BE2C (cell line): Measurements from ENCODE around the gene RNF39.

Source experiments
- DNase-seq: peaks from one replicate; pipeline ENCODE4 v3.0.0-alpha.2; 2020
- H3K27me3 ChIP-seq: fragments of 250-450 bp; sonication (Bioruptor Pico); 2 replicates; pipeline ENCODE4 v1.5.1; 2020; ENCODE audit warnings: mild to moderate bottlenecking
- H3K36me3 ChIP-seq: fragments of 250-450 bp; sonication (Bioruptor Pico); 2 replicates; pipeline ENCODE4 v1.5.1; 2020; ENCODE audit warnings: mild to moderate bottlenecking
- H3K4me1 ChIP-seq: fragments of 250-450 bp; sonication (Bioruptor Pico); 2 replicates; pipeline ENCODE4 v1.5.1; 2020
- H3K4me3 ChIP-seq: 2 replicates; pipeline ENCODE4 v1.5.1; 2011; ENCODE audit warnings: low read depth, low read length
- H3K9me3 ChIP-seq: fragments of 250-450 bp; sonication (Bioruptor Pico); 2 replicates; pipeline ENCODE4 v1.5.1; 2020
- CTCF ChIP-seq: IDR thresholded peaks from 2 replicates; pipeline ENCODE4 v1.5.1; 2012; ENCODE audit warnings: mild to moderate bottlenecking, low read depth, low read length

The RNF39 gene

GRCh38 chr6:30097902-30098768 is 22.6 kb upstream of the RNF39 start:
- no peak overlapping the region for H3K4me3 ChIP-seq
- peaks cover 83% of the 10 kb centered on the region for H3K27me3 ChIP-seq
- no peak for TF ChIP-seq CTCF
- DNase-seq, result no peak
- no peaks in the 10 kb centered on the region for H3K9me3 ChIP-seq
- H3K4me1 ChIP-seq, result no peaks in the 10 kb centered on the region
- no peaks in the 10 kb centered on the region for H3K36me3 ChIP-seq

- DNase-seq, result no peak
- no peak for TF ChIP-seq CTCF
Observed at GRCh38 chr6:30096829-30097228, 21.3 kb upstream of the RNF39 start.

GRCh38 chr6:30093951-30094661 is 18.5 kb upstream of the RNF39 start:
- DNase-seq, result no peak
- no peak for TF ChIP-seq CTCF
- Histone ChIP-seq H3K27me3 (peaks cover 83% of the 10 kb centered on the region), H3K4me3 (no peak overlapping the region), H3K36me3 (no peaks in the 10 kb centered on the region), H3K9me3 (no peaks in the 10 kb centered on the region), H3K4me1 (no peaks in the 10 kb centered on the region)

More at GRCh38 chr6:30096829-30097228, 21.3 kb upstream of the RNF39 start:
- H3K27me3 ChIP-seq, result peaks cover 91% of the 10 kb centered on the region
- H3K36me3 ChIP-seq, result no peaks in the 10 kb centered on the region
- H3K9me3 ChIP-seq, result no peaks in the 10 kb centered on the region
- no peak overlapping the region for H3K4me3 ChIP-seq
- H3K4me1 ChIP-seq, result no peaks in the 10 kb centered on the region

GRCh38 chr6:30092852-30093543 is 17.4 kb upstream of the RNF39 start:
- Histone ChIP-seq H3K4me3 (no peak overlapping the region), H3K36me3 (no peaks in the 10 kb centered on the region), H3K4me1 (no peaks in the 10 kb centered on the region), H3K9me3 (no peaks in the 10 kb centered on the region), H3K27me3 (peaks cover 77% of the 10 kb centered on the region)
- no peak for DNase-seq
- no peak for TF ChIP-seq CTCF

- H3K4me3 ChIP-seq, result no peak overlapping the region
- no peaks in the 10 kb centered on the region for H3K4me1 ChIP-seq
Observed at GRCh38 chr6:30091577-30092381, 16.2 kb upstream of the RNF39 start.

More at GRCh38 chr6:30091577-30092381, 16.2 kb upstream of the RNF39 start:
- Histone ChIP-seq H3K27me3 (peaks cover 71% of the 10 kb centered on the region), H3K9me3 (no peaks in the 10 kb centered on the region), H3K36me3 (no peaks in the 10 kb centered on the region)
- no peak for TF ChIP-seq CTCF
- no peak for DNase-seq
